Stimulated activated CD8-positive, alpha-beta memory T cell treated with anti-CD3 and anti-CD28 coated beads, Interleukin-7, amount 100 ng/mL, for 24 hours (primary cell): ENCODE data around the gene GRIA3.
"Not testable (repeated sequence)": the region's sequence is repeated elsewhere in the genome, so short reads cannot be mapped to it uniquely, and the experiment has no call there.

Experiments used
- DNase-seq: peaks from one replicate; pipeline ENCODE4 v3.0.0-alpha.2; 2020; ENCODE audit warnings: low read depth

Gene GRIA3

DNA sequence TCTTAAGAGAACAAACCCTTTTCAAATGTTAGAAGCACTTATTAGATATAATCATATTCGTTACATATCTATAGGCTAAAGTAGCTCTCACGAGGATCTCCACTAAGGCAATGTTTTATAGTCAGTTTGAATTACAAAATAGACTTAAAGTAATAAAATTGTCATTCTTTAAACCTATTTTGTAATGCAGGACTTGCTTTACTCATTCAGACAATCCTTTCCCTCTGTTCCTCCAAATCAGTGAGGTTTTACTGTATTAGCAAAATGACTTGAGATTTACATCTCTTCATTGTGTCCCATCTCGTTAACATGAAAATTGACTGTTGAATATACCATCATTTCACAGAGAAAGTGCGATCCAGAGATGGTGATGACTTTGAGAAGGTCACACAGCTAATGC is 284.4 kb downstream of the GRIA3 start:
- no peak for DNase-seq

DNA sequence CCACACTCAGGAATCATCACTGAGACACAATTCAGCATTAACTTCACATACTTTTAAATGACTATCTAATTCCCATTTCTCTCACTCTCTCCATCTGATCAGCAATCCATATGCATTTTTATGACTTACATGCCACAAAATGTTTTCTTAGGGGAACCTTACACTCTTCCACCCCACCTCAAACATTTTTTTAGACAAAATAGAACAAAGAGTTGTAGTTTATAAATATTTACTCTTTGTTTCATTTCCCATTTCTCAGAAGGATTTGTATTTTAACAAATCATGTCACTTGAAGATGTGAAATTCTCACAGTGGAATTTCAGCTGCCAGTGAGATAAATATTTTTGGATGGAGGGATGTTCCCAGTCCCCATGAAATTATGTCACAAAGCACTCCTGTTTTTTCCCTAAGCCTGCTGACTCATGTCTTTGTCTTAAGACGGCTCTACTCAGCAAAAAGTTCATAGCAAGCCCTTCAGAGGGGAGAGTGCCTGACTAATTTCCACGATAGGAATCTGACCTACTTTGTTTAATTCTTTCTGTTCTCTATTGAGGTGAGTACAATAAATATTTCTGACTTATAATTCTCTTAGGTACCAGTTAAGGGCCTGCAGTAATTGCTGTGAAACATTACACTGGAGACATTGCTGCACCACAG is 291.1 kb downstream of the GRIA3 start:
- DNase-seq: no peak

DNA sequence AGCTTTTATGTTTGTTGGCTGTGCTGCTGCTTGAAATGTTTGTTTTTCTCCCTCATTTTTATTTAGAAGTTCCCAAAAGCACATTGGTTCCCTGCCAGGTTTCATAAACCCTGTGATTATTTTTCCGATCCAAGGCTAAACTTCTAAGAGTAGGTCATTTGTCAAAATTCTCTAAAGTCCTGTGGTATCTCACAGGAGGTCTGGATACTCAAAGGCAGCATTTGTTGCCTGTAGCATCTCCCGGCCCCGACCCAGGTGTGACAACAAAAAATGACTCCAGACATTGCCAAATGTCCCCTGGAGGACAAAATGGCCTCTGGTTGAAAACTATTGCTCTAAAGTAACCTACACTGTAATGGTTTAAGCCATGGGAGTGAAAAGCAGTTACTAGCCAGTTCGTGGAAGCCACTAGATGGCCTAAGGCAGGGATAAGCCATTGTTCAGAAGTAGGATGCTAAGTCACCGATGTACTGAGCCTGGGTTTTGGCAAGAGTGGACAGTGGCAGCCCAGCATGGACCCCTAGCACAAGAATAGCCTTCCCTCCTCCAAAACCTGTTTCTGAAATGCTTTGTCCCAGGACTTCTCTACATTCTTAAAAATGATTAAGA is 292.6 kb downstream of the GRIA3 start:
- DNase-seq: no peak

DNA sequence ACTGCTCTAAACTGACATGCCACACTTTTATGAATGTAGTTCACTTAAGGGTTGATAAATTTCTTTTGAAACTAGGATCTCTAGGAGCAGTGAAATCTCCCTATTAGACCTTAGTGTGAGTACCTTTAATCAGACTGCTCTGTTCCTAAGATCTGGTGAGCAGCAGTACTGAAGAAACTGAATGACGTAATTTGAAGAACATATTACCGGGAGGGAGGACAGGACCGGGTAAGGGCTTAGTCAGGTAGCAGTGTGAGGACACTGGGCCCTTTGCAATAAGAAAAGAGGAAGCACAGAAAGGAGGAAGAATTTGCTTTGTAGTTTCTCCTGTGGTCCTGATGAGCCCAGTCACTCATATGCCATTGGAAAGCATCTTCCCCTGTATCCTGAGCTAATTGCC is 293.6 kb downstream of the GRIA3 start:
- DNase-seq: no peak

DNA sequence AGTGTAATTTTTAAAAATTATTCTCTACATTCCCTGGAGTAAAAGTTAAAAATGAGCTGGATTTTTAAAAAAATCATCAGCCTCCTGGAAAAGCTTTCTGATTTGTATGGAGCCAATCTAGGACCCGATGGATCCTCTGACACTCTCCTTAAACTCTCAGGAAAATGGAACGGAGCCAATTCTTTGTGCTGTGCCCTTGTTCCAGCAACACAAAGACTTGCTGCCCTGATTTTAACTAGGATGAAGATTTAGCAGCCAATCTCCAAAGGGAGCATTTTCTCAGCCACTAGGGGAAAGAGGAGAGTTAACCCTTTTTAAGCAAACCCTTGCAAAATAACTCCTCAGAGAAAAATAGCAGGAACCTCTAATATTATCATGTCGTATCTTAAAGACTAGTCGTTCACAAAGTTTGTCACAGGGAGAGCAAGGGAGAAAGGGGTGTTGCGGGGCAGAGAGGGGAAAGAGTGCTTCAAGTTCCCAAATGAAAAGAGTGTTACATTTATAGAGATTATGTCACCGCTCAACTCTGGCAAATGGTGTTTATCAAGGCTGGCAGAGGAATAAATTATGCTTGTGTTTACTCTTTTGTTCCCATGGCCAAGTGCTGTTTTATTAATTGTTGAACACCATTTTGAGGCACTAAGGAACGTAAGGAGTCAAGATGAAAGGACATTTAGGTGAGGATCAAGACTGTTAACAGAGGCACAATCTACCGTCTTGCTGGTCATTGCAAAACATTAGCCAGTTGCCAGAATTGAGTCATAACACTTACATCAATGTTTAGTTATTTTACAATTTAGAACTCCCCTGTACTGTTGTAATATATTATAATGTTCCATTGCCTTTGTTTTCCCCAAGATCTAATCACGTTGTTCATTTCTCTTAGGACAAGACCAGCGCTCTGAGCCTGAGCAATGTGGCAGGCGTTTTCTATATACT is 298.1 kb downstream of the GRIA3 start:
- DNase-seq: no peak

DNA sequence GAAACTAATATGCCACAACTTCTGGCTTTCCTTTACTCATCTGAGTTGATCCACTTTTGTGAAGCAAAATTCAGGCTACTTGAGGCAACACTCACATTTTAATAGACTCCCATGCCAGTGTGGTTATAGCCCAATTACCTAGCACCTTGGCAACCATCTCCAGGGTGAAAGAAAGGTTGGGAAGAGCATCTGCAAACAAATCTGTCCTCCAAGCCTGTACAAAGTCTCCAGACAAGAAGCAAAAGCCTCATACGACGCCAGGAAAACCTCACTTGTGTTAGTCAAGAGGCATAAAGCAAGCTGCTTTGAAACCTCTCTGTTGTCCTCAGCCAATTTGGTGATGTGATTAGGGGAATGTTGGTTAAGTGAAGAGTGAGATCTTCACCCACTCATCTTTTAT is 302.2 kb downstream of the GRIA3 start:
- no peak for DNase-seq

DNA sequence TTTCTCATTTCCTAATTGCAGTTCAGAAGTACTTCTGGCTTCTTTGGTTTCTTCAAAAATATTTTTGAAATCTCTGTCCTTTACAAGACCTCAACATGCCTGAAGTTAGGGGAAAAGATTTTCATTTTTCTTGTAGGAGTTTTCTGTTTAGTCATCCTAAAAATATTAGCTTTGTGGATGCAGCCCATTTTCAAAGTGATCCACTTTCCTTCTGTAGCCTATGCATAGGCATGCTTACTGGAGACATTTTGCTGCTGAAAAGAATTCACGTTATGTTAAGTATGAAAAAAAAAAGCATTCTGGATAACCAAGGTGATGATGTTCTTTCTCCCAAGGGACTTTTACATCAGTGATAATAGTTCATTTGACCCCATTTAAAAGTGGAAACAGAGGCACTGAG is 303.2 kb downstream of the GRIA3 start:
- no peak for DNase-seq

DNA sequence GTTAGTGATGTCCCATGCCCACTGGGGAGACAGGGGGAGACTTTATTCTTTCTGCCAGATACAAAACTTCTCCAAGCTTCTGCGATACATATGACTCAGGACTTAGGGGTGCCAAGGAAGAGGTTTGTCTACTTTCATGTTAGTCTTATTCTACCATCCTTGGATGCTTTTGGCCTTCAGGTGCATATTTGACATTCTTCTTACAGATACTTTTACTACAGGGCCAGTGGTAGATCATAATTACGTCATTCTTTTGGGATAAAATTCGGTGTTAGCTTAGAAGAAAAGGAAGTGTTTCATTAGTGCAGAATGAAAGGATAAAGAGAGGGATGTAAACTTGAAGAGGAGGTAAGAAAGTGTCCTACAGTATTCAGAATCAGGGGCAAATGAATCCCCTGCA is 303.6 kb downstream of the GRIA3 start:
- DNase-seq: no peak

DNA sequence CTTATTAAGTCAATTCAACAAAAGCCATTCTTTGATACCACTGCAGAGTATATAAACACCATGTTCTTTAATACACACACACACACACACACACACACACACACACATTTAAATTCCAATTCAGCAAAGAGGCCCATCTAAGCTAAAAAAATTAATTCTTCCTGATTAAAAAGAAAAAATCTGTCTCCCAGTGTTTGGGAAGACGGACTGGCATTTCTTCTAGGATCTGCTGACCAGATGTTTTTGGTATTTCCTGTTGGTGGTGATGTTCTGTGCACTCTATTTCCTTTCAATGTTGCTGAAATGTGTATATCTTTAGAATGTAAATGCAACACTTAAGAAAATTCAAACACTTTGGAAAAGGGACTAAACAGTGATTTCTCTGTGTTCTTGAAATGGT is 304.9 kb downstream of the GRIA3 start:
- no peak for DNase-seq

DNA sequence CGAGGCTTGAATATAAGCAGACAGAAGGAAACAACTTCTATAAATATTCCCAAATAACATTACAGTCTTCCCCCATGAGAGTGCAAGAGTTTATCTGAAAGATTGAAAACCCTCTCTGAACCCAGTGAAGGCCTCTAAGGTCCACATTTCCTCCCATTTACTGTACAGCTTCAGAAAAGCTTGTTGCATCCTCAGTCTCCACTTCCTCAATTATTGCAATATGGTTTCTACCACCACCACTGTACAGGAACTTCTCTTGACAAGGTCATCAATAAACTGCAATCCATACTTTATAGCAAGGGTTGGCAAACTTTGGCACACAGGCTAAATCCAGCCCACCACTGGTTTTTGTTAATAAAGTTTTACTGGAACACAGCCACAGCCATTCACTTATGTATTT is 309.8 kb downstream of the GRIA3 start:
- no peak for DNase-seq

DNA sequence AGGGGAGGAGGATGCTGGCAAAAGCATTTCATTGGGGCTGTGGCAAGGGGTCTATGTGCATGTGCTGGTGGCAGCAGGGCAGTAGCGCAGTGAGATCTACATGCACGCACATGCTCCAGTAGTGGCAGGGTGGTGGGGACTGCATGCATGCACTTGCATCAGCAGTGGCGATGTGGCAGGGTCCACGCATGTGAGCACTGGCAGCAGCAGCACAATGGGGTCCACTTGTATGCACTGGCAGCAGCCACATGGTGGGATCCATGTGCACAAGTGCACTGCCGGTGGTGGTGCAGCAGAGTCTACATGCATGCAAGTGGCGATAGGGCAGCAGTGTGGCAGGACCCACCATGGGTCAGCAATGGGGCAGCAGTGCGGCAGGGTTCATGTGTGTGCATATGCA is 315.7 kb downstream of the GRIA3 start:
- DNase-seq: no peak

DNA sequence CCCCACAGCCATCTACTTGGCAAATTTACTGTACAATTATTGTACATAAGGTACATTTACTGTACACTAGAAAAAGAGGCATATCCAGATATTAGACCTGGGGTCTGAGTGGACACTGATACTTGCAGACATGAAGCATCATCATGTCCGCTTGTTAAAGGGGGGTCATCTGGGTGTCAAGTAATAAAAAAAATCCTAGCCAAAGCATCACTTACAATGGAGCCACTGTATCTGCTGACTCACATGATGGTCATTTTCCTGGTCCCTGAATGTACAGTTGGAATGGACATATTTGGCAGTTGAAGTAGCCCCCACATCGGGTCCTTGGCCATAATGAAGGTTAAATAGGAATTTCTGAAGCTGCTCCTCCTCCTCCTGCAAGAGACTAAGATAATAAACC is 320.0 kb downstream of the GRIA3 start:
- DNase-seq: no peak

DNA sequence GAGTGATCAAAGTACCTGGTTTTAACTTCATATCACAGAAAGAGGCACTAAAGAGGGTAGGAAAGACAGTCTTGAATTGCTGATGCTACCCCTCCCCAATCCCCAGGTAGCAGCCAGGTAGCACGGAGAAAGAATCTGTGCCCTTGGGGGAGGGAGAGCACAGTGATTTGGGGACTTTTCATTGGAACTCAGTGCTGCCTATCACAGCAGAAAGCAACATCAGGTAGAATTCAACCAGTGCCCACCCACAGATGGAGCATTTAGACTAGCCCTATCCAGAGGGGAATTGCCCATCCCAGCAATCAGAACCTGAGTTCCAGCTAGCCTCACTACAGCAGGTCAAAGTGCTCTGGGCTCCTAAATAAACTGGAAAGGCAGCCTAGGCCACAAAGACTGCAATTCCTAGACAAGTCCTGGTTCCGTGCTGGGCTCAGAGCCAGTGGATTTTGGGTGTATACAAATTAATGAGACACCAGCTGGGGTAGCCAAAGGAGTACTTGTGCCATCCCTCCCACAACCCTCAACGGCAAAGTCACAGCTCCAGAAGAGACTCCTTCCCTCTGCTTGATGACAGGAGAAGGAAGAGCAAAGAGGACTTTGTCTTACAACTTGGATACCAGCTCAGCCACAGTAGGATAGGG is 320.7 kb downstream of the GRIA3 start:
- DNase-seq: no peak

DNA sequence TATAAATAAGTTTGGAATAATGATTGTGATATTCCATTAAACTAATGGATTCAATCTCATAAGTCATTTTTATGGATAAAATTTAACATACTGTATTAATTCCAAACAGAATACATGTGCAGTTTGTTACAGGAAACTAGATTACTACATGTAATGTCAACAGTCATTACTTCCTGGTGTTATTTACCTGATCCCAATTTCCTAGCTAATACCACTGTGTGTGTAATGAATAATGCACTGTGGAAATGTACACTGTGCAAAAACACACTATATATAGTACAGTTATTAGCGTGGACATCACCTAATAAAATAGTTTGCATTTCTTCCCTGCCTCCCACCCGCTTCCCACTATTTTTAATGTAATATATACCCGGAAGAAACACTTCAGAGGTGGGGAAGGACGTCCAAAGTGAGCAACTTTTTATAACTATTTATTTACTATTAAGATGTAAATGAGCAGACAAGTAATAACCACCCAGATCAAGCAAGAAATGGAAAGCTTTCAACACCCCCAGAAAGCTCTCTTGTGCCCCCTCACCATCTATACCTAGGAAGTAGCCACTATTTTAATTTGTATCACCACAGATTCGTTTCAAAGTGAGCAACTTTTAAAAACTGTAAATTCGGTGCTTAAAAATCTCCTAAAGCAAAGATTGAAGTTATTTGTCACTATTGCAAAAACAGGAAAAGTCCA is 329.7 kb downstream of the GRIA3 start:
- DNase-seq: no peak

DNA sequence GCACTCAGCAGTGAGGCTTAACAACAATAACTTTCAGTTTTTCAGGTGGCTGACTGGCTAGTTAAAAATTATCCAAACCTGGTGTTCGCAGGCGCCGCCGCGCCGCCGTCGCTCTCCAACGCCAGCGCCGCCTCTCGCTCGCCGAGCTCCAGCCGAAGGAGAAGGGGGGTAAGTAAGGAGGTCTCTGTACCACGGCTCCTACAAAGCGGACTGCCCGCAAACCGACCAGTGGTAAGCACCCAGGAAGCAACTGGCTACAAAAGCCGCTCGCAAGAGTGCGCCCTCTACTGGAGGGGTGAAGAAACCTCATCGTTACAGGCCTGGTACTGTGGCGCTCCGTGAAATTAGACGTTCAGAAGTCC is 330.2 kb downstream of the GRIA3 start:
- DNase-seq: not testable (repeated sequence)

DNA sequence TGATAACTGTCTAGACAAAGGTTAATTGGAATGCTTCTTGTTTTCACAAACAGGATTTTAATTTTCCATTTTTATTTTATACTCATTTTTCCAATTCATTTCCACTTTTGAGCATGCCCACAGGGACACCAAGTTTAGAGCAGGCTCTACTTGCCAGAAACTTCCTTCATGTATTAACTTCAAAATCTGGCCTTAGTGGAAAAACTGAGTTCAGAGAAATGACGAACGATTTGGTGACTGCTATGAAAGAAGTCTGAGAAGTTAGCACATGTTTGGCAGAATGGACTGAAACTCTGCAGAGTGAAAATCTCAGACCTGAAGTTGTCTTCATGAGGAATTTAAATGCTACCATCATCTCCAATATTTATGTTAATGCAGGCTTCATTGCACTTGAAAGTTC is 334.7 kb downstream of the GRIA3 start:
- DNase-seq: no peak

DNA sequence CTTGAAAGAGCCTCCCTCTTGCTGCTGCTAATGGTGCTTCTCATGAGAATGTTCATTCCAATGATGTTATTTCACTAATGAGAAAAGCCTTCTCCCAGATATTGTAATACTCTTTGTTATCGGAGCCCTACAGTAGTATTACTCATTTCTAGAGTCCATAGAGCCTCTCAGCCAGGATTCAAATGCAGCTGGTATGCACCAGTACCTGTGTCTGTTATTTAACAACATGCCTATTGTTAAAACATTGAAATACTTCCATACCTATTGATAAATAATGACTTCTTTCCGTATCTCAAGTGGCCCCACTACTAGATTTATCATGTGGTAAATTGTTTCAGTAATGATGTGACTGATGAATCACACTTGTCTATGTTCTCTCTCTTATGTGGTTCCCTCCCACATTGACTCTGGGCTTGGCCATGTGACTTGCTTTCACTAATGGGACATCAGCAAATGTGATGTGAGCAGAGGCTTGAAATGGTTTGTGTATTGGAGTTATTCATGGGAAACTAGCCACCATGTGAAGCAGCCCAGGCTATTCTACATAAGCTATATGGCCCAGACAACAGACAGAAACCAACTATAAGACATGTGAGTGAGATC is 341.1 kb downstream of the GRIA3 start:
- no peak for DNase-seq

DNA sequence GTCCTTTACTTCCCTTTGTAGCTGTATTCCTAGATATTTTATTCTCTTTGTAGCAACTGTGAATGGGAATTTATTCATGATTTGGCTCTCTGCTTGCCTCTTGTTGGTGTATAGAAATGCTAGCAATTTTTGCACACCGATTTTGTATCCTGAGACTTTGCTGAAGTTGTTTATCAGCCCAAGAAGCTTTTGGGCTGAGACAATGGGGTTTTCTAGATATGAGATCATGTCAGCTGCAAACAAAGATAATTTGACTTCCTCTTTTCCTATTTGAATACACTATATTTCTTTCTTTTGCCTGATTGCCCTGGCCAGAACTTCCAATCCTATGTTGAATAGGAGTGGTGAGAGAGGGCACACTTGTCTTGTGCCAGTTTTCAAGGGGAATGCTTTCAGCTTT is 346.6 kb downstream of the GRIA3 start:
- not testable (repeated sequence) for DNase-seq
